Peyer's patch (tissue), 4 donors: ENCODE measurements around the gene MPP7. TPM values are rescaled to one million over a fixed set of nuclear protein-coding genes. Genes with fewer than 3 reads are reported as not detected.
"Not testable (repeated sequence)": the region's sequence is repeated elsewhere in the genome, so short reads cannot be mapped to it uniquely, and the experiment has no call there.

Experiments used
- DNase-seq, 3 donors: peaks; one replicate each; pipeline ENCODE4 v3.0.0-alpha.2; 2017 to 2019
- H3K27ac ChIP-seq, 4 donors: fragments of 200-600 bp; sonication (generic); one replicate each; pipeline ENCODE4 v1.5.1; 2016 to 2019
- H3K27me3 ChIP-seq, 2 donors: fragments of 200-600 bp; sonication (generic); one replicate each; pipeline ENCODE4 v1.5.1; 2019
- H3K36me3 ChIP-seq, 3 donors: fragments of 200-600 bp; sonication (generic); one replicate each; pipeline ENCODE4 v1.5.1; 2016 to 2019
- H3K4me1 ChIP-seq, 4 donors: fragments of 200-600 bp; sonication (generic); one replicate each; pipeline ENCODE4 v1.5.1; 2016 to 2019
- H3K4me3 ChIP-seq, 4 donors: fragments of 200-600 bp; sonication (generic); 1 replicate in 3 of 4; 2 replicates in 1 of 4; pipeline ENCODE4 v1.5.1; 2016 to 2019; ENCODE audit warnings: mild to moderate bottlenecking in 1 of 4
- H3K9me3 ChIP-seq, 4 donors: fragments of 200-600 bp; sonication (generic); one replicate each; pipeline ENCODE4 v1.5.1; 2016 to 2019; ENCODE audit warnings: mild to moderate bottlenecking in 1 of 4
- POLR2A ChIP-seq, 2 donors: fragments of 450-650 bp; IDR thresholded peaks; one replicate each; pipeline ENCODE4 v1.5.1; 2017; ENCODE audit warnings: antibody characterized with exemption in 2 of 2, mild to moderate bottlenecking in 2 of 2, moderate library complexity in 2 of 2
- total RNA-seq, 4 donors: library from RNA; depleted of rRNA; stranded (reverse); fragments of >200 nt; gene quantifications; one replicate each; pipeline ENCODE4 v1.1.0, GENCODE V29; 2016
- TF ChIP-seq, protein P1 (sequence below), 6 experiments: fragments of 450-650 bp in 4 of 6; fragments of 200-600 bp in 2 of 6; sonication (generic) in 1 of 6; IDR thresholded peaks; one replicate each; pipeline ENCODE4 v1.5.1; 2017 to 2019; ENCODE audit warnings: antibody characterized with exemption in 6 of 6, mild to moderate bottlenecking in 3 of 6, moderate library complexity in 1 of 6

The MPP7 gene
- 10 to 100 TPM in 3 of 4 donors, 1 to 10 TPM in 1; 9.9 to 15.4 (median 13.2) TPM for total RNA-seq

- Histone ChIP-seq H3K9me3 (no peaks in the 10 kb centered on the region), H3K36me3 (no peaks in the 10 kb centered on the region), H3K27ac (peak within 1 kb of the TSS; percentile 86 to 98 (median 96)), H3K4me3 (peak within 1 kb of the TSS; percentile 77 to 98 (median 92)), H3K4me1 (peaks cover 0 to 4% (median 0%) of the 10 kb centered on the region in 4 donors), H3K27me3 (no peaks in the 10 kb centered on the region)
- TF ChIP-seq, protein P1, sequence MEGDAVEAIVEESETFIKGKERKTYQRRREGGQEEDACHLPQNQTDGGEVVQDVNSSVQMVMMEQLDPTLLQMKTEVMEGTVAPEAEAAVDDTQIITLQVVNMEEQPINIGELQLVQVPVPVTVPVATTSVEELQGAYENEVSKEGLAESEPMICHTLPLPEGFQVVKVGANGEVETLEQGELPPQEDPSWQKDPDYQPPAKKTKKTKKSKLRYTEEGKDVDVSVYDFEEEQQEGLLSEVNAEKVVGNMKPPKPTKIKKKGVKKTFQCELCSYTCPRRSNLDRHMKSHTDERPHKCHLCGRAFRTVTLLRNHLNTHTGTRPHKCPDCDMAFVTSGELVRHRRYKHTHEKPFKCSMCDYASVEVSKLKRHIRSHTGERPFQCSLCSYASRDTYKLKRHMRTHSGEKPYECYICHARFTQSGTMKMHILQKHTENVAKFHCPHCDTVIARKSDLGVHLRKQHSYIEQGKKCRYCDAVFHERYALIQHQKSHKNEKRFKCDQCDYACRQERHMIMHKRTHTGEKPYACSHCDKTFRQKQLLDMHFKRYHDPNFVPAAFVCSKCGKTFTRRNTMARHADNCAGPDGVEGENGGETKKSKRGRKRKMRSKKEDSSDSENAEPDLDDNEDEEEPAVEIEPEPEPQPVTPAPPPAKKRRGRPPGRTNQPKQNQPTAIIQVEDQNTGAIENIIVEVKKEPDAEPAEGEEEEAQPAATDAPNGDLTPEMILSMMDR (IDR thresholded peaks at IDR 0.05): peak in 5 of 6 experiments; percentile 37 to 62 (median 50)
- peak; percentile 37 to 62 for TF ChIP-seq POLR2A (IDR thresholded peaks at IDR 0.05)
- peak; percentile 95 to 99 (median 98) for DNase-seq
Observed at GRCh38 chr10:28302638-28303488, at the start of gene MPP7. Gene MPP7 (minus strand): TSS chr10:28303064. CDS start chr10:28238604, 64,460 bp downstream.

GRCh38 chr10:28349892-28350291 is 47.0 kb upstream of the MPP7 start:
- Histone ChIP-seq H3K27ac (no peak overlapping the region), H3K36me3 (no peaks in the 10 kb centered on the region), H3K4me1 (no peaks in the 10 kb centered on the region), H3K27me3 (no peaks in the 10 kb centered on the region), H3K9me3 (no peaks in the 10 kb centered on the region), H3K4me3 (no peak overlapping the region)
- DNase-seq: no peak
- no peak for TF ChIP-seq POLR2A (IDR thresholded peaks at IDR 0.05)
- TF ChIP-seq, protein P1 (IDR thresholded peaks at IDR 0.05): no peak

GRCh38 chr10:28343987-28344895 is 41.4 kb upstream of the MPP7 start:
- Histone ChIP-seq H3K4me1 (no peaks in the 10 kb centered on the region), H3K4me3 (no peak overlapping the region), H3K27ac (no peak overlapping the region), H3K9me3 (no peaks in the 10 kb centered on the region), H3K27me3 (no peaks in the 10 kb centered on the region), H3K36me3 (no peaks in the 10 kb centered on the region)
- no peak for TF ChIP-seq POLR2A (IDR thresholded peaks at IDR 0.05)
- TF ChIP-seq, protein P1 (IDR thresholded peaks at IDR 0.05): no peak
- DNase-seq: no peak

GRCh38 chr10:28343252-28343651 is 40.4 kb upstream of the MPP7 start:
- DNase-seq: no peak

DNA sequence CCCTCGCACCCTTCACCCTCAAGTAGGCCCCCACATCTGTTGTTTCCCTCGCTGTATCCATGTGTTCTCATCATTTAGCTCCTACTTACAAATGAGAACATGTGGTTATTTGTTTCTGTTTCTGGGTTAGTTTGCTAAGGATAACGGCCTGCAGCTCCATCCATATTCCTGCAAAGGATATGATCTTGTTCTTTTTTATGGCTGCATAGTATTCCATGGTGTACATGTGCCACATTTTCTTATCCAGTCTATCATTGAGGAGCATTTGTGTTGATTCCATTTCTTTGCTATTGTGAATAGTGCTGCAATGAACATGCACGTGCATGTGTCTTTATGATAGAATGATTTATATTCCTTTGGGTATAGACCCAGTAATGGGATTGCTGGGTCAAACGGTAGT is 38.8 kb upstream of the MPP7 start:
- H3K4me1 ChIP-seq, H3K36me3 ChIP-seq, H3K4me3 ChIP-seq, H3K27ac ChIP-seq, DNase-seq, H3K9me3 ChIP-seq, H3K27me3 ChIP-seq: not testable (repeated sequence)

More at GRCh38 chr10:28343252-28343651, 40.4 kb upstream of the MPP7 start:
- Histone ChIP-seq H3K27ac (no peak overlapping the region), H3K36me3 (no peaks in the 10 kb centered on the region), H3K27me3 (no peaks in the 10 kb centered on the region), H3K4me1 (no peaks in the 10 kb centered on the region), H3K4me3 (no peak overlapping the region), H3K9me3 (no peaks in the 10 kb centered on the region)
- TF ChIP-seq POLR2A (IDR thresholded peaks at IDR 0.05): no peak
- TF ChIP-seq, protein P1 (IDR thresholded peaks at IDR 0.05): no peak
